HCT116 (cell line): ENCODE results near the gene GDPD5. TPM values are rescaled to one million over a fixed set of nuclear protein-coding genes. Genes with fewer than 3 reads are reported as not detected.
A peak's percentile ranks its signal among the peaks of the same experiment; 100 is the strongest.

Experiments
- ATAC-seq: fragments of 200-7000 bp; cut with Tn5 transposase; 2 replicates; pipeline ENCODE4 v1.9.1; 2020; ENCODE audit warnings: mild to moderate bottlenecking, moderate library complexity
- BruUV-seq: library from RNA; stranded (reverse); fragments of 400-500 nt; replicated peaks from 2 replicates; lab custom pipeline; 2021; lab: Mats Ljungman, UMichigan
- CTCF ChIA-PET: fragments of 300-600 bp; sonication (Branson Sonifier 250); formaldehyde crosslinking; loops from one replicate; lab custom pipeline; 2021; ENCODE audit warnings: antibody characterized with exemption; lab: Charles Lee
- POLR2A ChIA-PET: fragments of 300-600, 350-600 bp; sonication (Branson Sonifier 250); formaldehyde crosslinking; loops from one replicate; lab custom pipeline; 2021; ENCODE audit warnings: antibody characterized with exemption; lab: Charles Lee
- RAD21 ChIA-PET, 2 experiments: fragments of 300-600 bp; sonication (Branson Sonifier 250); formaldehyde crosslinking; loops; one replicate each; lab custom pipeline; 2023; ENCODE audit warnings: low total read pairs in 2 of 2; ENCODE audit not compliant: uncharacterized antibody in 2 of 2, unreplicated experiment in 2 of 2, low non-redundant PET in 1 of 2; lab: Charles Lee
- DNase-seq: peaks from one replicate; pipeline ENCODE4 v3.0.0-alpha.2; 2010; ENCODE audit warnings: low read depth, low spot score
- H2AFZ ChIP-seq: fragments of 200-600 bp; shearing (Covaris generic), sonication (generic); 2 replicates; pipeline ENCODE4 v1.6.1; 2017; ENCODE audit warnings: low read depth, mixed run types, mixed read lengths, antibody characterized with exemption, low read length; ENCODE audit not compliant: poor library complexity, severe bottlenecking
- H3K27ac ChIP-seq: 2 replicates; pipeline ENCODE4 v1.5.1; 2012; ENCODE audit warnings: low read depth, low read length
- H3K27me3 ChIP-seq: fragments of 200-600 bp; sonication (generic); 2 replicates; pipeline ENCODE4 v1.6.1; 2016; ENCODE audit warnings: mixed run types, low read length, mixed read lengths; ENCODE audit not compliant: insufficient read depth
- H3K36me3 ChIP-seq, 2 experiments: fragments of 200-500 bp in 1 of 2; fragments of 200-600 bp in 1 of 2; sonication (Bioruptor generic) in 1 of 2; sonication (generic) in 1 of 2; 2 replicates each; pipeline versions ENCODE4 v1.5.1 to v1.6.1; 2014 to 2016; ENCODE audit warnings: low read length in 2 of 2, inconsistent platforms in 1 of 2, mixed read lengths in 1 of 2, mixed run types in 1 of 2; ENCODE audit not compliant: insufficient read depth in 2 of 2, control insufficient read depth in 1 of 2
- H3K4me1 ChIP-seq, 2 experiments: fragments of 200-600 bp in 1 of 2; sonication (generic) in 1 of 2; 2 replicates each; pipeline versions ENCODE4 v1.5.1 to v1.6.1; 2012 to 2017; ENCODE audit warnings: low read length in 2 of 2, inconsistent platforms in 1 of 2, mild to moderate bottlenecking in 1 of 2, mixed read lengths in 1 of 2, mixed run types in 1 of 2, moderate library complexity in 1 of 2; ENCODE audit not compliant: insufficient read depth in 2 of 2, control insufficient read depth in 1 of 2
- H3K4me2 ChIP-seq: fragments of 200-600 bp; sonication (generic); 2 replicates; pipeline ENCODE4 v1.6.1; 2017; ENCODE audit warnings: mixed run types, low read length, mixed read lengths
- H3K4me3 ChIP-seq, 2 experiments: fragments of 200-600 bp in 1 of 2; sonication (generic) in 1 of 2; replicated peaks in 1 of 2; 2 replicates each; pipeline ENCODE4 v1.5.1; 2011 to 2016; ENCODE audit warnings: low read length in 2 of 2, control low read depth in 1 of 2, low read depth in 1 of 2, mild to moderate bottlenecking in 1 of 2, mixed read lengths in 1 of 2, mixed run types in 1 of 2
- H3K79me2 ChIP-seq: fragments of 200-600 bp; sonication (generic); 2 replicates; pipeline ENCODE4 v1.6.1; 2017; ENCODE audit warnings: mild to moderate bottlenecking, mixed run types, low read length, moderate library complexity, mixed read lengths; ENCODE audit not compliant: insufficient read depth
- H3K9ac ChIP-seq: fragments of 200-600 bp; sonication (generic); 2 replicates; pipeline ENCODE4 v1.6.1; 2016; ENCODE audit warnings: low read length, mixed read lengths
- H3K9me2 ChIP-seq: fragments of 200-600 bp; sonication (generic), shearing (Covaris generic); 2 replicates; pipeline ENCODE4 v1.6.1; 2017; ENCODE audit warnings: mixed run types, mild to moderate bottlenecking, moderate library complexity; ENCODE audit not compliant: insufficient read depth
- H3K9me3 ChIP-seq, 2 experiments: fragments of 200-500 bp in 1 of 2; fragments of 200-600 bp in 1 of 2; sonication (Bioruptor generic) in 1 of 2; sonication (generic) in 1 of 2; 2 replicates each; pipeline ENCODE4 v1.6.1; 2014 to 2017; ENCODE audit warnings: low read length in 2 of 2, mixed read lengths in 2 of 2, inconsistent platforms in 1 of 2, low read depth in 1 of 2, mild to moderate bottlenecking in 1 of 2, mixed run types in 1 of 2, moderate library complexity in 1 of 2; ENCODE audit not compliant: control insufficient read depth in 1 of 2, insufficient read depth in 1 of 2
- H4K20me1 ChIP-seq: fragments of 200-600 bp; sonication (generic), shearing (Covaris generic); 2 replicates; pipeline ENCODE4 v1.6.1; 2017; ENCODE audit warnings: mixed run types, mild to moderate bottlenecking, moderate library complexity; ENCODE audit not compliant: insufficient read depth
- EZH2 ChIP-seq: fragments of 200-600 bp; sonication (generic); IDR thresholded peaks from 2 replicates; pipeline ENCODE4 v1.6.1; 2017; ENCODE audit warnings: antibody characterized with exemption, mixed run types
- FOSL1 ChIP-seq: IDR thresholded peaks from 2 replicates; pipeline ENCODE4 v1.6.1; 2012; ENCODE audit warnings: low read depth
- JUND ChIP-seq: IDR thresholded peaks from 2 replicates; pipeline ENCODE4 v1.6.1; 2012
- POLR2AphosphoS5 ChIP-seq: IDR thresholded peaks from 2 replicates; pipeline ENCODE4 v1.6.1; 2011; ENCODE audit warnings: mild to moderate bottlenecking, low read depth, low read length, moderate library complexity
- RAD21 ChIP-seq: IDR thresholded peaks from 2 replicates; pipeline ENCODE4 v1.6.1; 2012; ENCODE audit warnings: low read depth, mild to moderate bottlenecking
- SP1 ChIP-seq: IDR thresholded peaks from 2 replicates; pipeline ENCODE4 v1.6.1; 2012; ENCODE audit warnings: low read depth
- TCF7L2 ChIP-seq: IDR thresholded peaks from 2 replicates; pipeline ENCODE4 v1.7.0; 2011; ENCODE audit warnings: borderline replicate concordance, inconsistent platforms; ENCODE audit not compliant: insufficient read depth, insufficient read length; ENCODE audit errors: extremely low read depth
- YY1 ChIP-seq: IDR thresholded peaks from 2 replicates; pipeline ENCODE4 v1.6.1; 2011; ENCODE audit warnings: low read length, low read depth, moderate library complexity, mild to moderate bottlenecking; ENCODE audit not compliant: insufficient replicate concordance; ENCODE audit errors: extremely low read depth
- ZFX ChIP-seq: fragments of 450-650 bp; IDR thresholded peaks from 2 replicates; pipeline ENCODE4 v1.6.1; 2017
- intact Hi-C: fragments of 100-400 bp; cut with micrococcal nuclease; formaldehyde crosslinking; loops from 2 replicates; pipeline ENCODE4 v1.10.0; 2022
- total RNA-seq: library from RNA; stranded (reverse); gene quantifications from one replicate; pipeline ENCODE4 v1.2.1, GENCODE V29; 2021; ENCODE audit not compliant: unreplicated experiment
- TF ChIP-seq, protein P1 (sequence below): IDR thresholded peaks from 2 replicates; pipeline ENCODE4 v1.6.1; 2011; ENCODE audit warnings: mild to moderate bottlenecking, low read length, moderate library complexity; ENCODE audit not compliant: insufficient replicate concordance; ENCODE audit errors: extremely low read depth
- TF ChIP-seq, protein P2 (sequence below), 3 experiments: fragments of 200-600 bp in 1 of 3; sonication (generic) in 1 of 3; IDR thresholded peaks in 2 of 3; conservative IDR thresholded peaks in 1 of 3; 2 replicates each; pipeline ENCODE4 v1.5.1; 2012 to 2017; ENCODE audit warnings: low read depth in 2 of 3, low read length in 2 of 3, antibody characterized with exemption in 1 of 3, borderline replicate concordance in 1 of 3, control low read depth in 1 of 3, mild to moderate bottlenecking in 1 of 3, mixed read lengths in 1 of 3, mixed run types in 1 of 3, moderate library complexity in 1 of 3; ENCODE audit not compliant: insufficient read depth in 1 of 3
- TF ChIP-seq, protein P3 (sequence below): IDR thresholded peaks from 2 replicates; pipeline ENCODE4 v1.6.1; 2012
- TF ChIP-seq, protein P4 (sequence below): IDR thresholded peaks from 2 replicates; pipeline ENCODE4 v1.6.1; 2012; ENCODE audit warnings: low read depth

Gene GDPD5
- total RNA-seq, 1 experiment from 2014 or later = 27.5 TPM

DNA sequence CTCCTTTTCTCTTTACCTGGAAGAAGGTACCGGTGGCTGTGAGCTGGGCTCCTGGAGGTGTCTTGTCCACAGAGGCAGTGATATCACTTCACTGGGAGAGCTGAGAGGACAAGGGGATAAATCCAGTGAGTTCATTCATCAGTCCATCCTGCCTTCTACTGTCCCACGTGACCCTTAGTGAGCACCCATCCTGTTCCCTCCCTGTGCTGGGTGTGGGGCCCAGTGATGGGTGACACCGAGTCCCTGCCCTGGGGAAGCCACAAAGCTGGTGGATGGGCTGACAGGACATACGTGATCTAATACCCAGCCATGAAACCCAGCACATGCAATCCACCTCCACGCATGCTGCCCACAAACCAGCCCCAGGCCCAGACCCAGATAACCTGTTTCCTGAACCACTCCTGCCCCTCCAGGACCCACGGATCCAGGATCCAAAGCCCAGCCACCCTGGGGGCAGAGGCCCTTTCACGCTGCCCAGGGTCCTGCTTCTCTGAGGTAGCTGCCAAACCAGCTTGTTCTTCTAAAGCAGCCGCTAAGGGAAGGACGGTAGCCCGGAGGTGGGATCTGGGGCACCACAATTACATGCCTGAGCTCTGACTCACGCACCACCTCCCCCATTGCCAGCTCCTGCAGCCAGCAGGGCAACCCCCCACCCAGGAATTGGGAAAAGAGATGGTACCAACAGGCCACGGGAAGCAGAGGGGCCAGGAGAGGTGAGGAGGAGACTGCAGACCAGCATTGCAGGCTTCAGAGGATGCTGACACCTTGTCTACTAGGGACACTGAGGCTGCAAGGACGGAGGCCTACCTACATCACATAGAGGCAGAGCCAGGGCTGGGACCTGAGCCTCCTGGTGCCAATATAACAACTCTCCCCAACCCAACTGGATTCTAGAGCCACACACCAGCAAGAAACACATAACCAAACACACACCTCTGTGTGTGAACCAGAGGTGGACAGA, 35.2 kb downstream of the GDPD5 start:
- ChIA-PET POLR2A (no interaction called here), RAD21 (no interaction called here), CTCF (interaction anchor here (1.5 kb wide), 1 partner anchor 43 kb away, joined by 4 read pairs; no protein-coding TSS in a partner anchor)
- no peaks in the 10 kb centered on the region for H4K20me1 ChIP-seq
- no TSS peak for BruUV-seq
- H3K27me3 ChIP-seq = no peaks in the 10 kb centered on the region
- no peaks in the 10 kb centered on the region for H3K9me3 ChIP-seq
- intact Hi-C loops = no loop called here
- no peaks in the 10 kb centered on the region for H3K36me3 ChIP-seq
- peaks cover 34 to 40% of the 10 kb centered on the region in 2 experiments for H3K4me1 ChIP-seq
- peak overlapping the region; percentile 25 to 46 for H3K4me3 ChIP-seq
- no peak for DNase-seq
- H3K4me2 ChIP-seq = peak overlapping the region; percentile 81
- no peaks in the 10 kb centered on the region for H3K9me2 ChIP-seq
- no peaks in the 10 kb centered on the region for H3K79me2 ChIP-seq
- ATAC-seq = peak; percentile 71
- H2AFZ ChIP-seq = no peak overlapping the region
- TF ChIP-seq JUND (peak; percentile 73; the same call in 1 of the 2 replicates), POLR2AphosphoS5 (no peak), EZH2 (no peak), RAD21 (no peak), SP1 (peak; percentile 49; the same call in 1 of the 2 replicates), TCF7L2 (peak; percentile 79), YY1 (no peak), ZFX (no peak; the same call in 1 of the 2 replicates), FOSL1 (peak; percentile 76)
- TF ChIP-seq, protein P1, sequence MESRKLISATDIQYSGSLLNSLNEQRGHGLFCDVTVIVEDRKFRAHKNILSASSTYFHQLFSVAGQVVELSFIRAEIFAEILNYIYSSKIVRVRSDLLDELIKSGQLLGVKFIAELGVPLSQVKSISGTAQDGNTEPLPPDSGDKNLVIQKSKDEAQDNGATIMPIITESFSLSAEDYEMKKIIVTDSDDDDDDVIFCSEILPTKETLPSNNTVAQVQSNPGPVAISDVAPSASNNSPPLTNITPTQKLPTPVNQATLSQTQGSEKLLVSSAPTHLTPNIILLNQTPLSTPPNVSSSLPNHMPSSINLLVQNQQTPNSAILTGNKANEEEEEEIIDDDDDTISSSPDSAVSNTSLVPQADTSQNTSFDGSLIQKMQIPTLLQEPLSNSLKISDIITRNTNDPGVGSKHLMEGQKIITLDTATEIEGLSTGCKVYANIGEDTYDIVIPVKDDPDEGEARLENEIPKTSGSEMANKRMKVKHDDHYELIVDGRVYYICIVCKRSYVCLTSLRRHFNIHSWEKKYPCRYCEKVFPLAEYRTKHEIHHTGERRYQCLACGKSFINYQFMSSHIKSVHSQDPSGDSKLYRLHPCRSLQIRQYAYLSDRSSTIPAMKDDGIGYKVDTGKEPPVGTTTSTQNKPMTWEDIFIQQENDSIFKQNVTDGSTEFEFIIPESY = no peak
- TF ChIP-seq, protein P2, sequence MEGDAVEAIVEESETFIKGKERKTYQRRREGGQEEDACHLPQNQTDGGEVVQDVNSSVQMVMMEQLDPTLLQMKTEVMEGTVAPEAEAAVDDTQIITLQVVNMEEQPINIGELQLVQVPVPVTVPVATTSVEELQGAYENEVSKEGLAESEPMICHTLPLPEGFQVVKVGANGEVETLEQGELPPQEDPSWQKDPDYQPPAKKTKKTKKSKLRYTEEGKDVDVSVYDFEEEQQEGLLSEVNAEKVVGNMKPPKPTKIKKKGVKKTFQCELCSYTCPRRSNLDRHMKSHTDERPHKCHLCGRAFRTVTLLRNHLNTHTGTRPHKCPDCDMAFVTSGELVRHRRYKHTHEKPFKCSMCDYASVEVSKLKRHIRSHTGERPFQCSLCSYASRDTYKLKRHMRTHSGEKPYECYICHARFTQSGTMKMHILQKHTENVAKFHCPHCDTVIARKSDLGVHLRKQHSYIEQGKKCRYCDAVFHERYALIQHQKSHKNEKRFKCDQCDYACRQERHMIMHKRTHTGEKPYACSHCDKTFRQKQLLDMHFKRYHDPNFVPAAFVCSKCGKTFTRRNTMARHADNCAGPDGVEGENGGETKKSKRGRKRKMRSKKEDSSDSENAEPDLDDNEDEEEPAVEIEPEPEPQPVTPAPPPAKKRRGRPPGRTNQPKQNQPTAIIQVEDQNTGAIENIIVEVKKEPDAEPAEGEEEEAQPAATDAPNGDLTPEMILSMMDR (IDR thresholded peaks at IDR 0.05 in 2 of 3, conservative IDR thresholded peaks at IDR 0.05 in 1 of 3; ENCODE audit: borderline replicate concordance in 1 of 3, insufficient read depth in 1 of 3, low read depth in 2 of 3, low read length in 2 of 3) = no peak
- TF ChIP-seq, protein P3, sequence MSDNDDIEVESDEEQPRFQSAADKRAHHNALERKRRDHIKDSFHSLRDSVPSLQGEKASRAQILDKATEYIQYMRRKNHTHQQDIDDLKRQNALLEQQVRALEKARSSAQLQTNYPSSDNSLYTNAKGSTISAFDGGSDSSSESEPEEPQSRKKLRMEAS = no peak
- TF ChIP-seq, protein P4, sequence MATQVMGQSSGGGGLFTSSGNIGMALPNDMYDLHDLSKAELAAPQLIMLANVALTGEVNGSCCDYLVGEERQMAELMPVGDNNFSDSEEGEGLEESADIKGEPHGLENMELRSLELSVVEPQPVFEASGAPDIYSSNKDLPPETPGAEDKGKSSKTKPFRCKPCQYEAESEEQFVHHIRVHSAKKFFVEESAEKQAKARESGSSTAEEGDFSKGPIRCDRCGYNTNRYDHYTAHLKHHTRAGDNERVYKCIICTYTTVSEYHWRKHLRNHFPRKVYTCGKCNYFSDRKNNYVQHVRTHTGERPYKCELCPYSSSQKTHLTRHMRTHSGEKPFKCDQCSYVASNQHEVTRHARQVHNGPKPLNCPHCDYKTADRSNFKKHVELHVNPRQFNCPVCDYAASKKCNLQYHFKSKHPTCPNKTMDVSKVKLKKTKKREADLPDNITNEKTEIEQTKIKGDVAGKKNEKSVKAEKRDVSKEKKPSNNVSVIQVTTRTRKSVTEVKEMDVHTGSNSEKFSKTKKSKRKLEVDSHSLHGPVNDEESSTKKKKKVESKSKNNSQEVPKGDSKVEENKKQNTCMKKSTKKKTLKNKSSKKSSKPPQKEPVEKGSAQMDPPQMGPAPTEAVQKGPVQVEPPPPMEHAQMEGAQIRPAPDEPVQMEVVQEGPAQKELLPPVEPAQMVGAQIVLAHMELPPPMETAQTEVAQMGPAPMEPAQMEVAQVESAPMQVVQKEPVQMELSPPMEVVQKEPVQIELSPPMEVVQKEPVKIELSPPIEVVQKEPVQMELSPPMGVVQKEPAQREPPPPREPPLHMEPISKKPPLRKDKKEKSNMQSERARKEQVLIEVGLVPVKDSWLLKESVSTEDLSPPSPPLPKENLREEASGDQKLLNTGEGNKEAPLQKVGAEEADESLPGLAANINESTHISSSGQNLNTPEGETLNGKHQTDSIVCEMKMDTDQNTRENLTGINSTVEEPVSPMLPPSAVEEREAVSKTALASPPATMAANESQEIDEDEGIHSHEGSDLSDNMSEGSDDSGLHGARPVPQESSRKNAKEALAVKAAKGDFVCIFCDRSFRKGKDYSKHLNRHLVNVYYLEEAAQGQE = no peak
- H3K9ac ChIP-seq = peak overlapping the region; percentile 42
- peak overlapping the region; percentile 42 for H3K27ac ChIP-seq
